Natural killer cell (primary cell): ENCODE data around the gene ABHD5. TPM values are rescaled to one million over a fixed set of nuclear protein-coding genes. Genes with fewer than 3 reads are reported as not detected.

Source experiments
- ATAC-seq, 3 donors: fragments of 150-1000 bp in 2 of 3; fragments of 200-7000 bp in 1 of 3; cut with Tn5 transposase; 1 replicate in 1 of 3; 2 replicates in 2 of 3; pipeline ENCODE4 v1.10.0; 2021; ENCODE audit warnings: mild to moderate bottlenecking in 2 of 3, moderate library complexity in 2 of 3
- DNase-seq, 2 donors: peaks; one replicate each; pipeline versions ENCODE4 v3.0.0 to v3.0.0-alpha.2; 2013 to 2021; ENCODE audit warnings: mixed read lengths in 1 of 2
- H3K27ac ChIP-seq: one replicate; pipeline ENCODE4 v1.5.1; 2013; ENCODE audit warnings: mild to moderate bottlenecking, low read length
- H3K27me3 ChIP-seq: one replicate; pipeline ENCODE4 v1.6.1; 2013; ENCODE audit warnings: low read length; ENCODE audit not compliant: control insufficient read depth, insufficient read depth
- H3K36me3 ChIP-seq: one replicate; pipeline ENCODE4 v1.6.1; 2013; ENCODE audit warnings: low read length; ENCODE audit not compliant: control insufficient read depth, insufficient read depth
- H3K4me1 ChIP-seq: one replicate; pipeline ENCODE4 v1.6.1; 2013; ENCODE audit warnings: low read length; ENCODE audit not compliant: control insufficient read depth, insufficient read depth
- H3K4me3 ChIP-seq: one replicate; pipeline ENCODE4 v1.5.1; 2013; ENCODE audit warnings: low read length
- H3K9me3 ChIP-seq: one replicate; pipeline ENCODE4 v1.6.1; 2013; ENCODE audit warnings: low read length; ENCODE audit not compliant: control insufficient read depth, insufficient read depth
- H3K27ac Mint-ChIP-seq, 2 donors: one replicate each; pipeline ENCODE4 v1.8.0; 2022; ENCODE audit warnings: mild to moderate bottlenecking in 2 of 2, mixed read lengths in 2 of 2, moderate library complexity in 1 of 2
- H3K27me3 Mint-ChIP-seq, 2 donors: one replicate each; pipeline ENCODE4 v1.8.0; 2022; ENCODE audit warnings: low read depth in 2 of 2, mixed read lengths in 2 of 2
- H3K36me3 Mint-ChIP-seq: one replicate; pipeline ENCODE4 v1.8.0; 2022; ENCODE audit warnings: mixed read lengths
- H3K4me1 Mint-ChIP-seq, 2 donors: one replicate each; pipeline ENCODE4 v1.8.0; 2022; ENCODE audit warnings: mixed read lengths in 2 of 2
- H3K4me3 Mint-ChIP-seq: one replicate; pipeline ENCODE4 v1.8.0; 2022; ENCODE audit warnings: mild to moderate bottlenecking, moderate library complexity, mixed read lengths
- H3K9me3 Mint-ChIP-seq, 2 donors: one replicate each; pipeline ENCODE4 v1.8.0; 2022; ENCODE audit warnings: mixed read lengths in 2 of 2
- CTCF ChIP-seq: fragments of 200-600 bp; IDR thresholded peaks from one replicate; pipeline ENCODE4 v1.8.0; 2022; ENCODE audit warnings: antibody characterized with exemption
- WGBS: methylation state at CpG from one replicate; pipeline ENCODE4 v1.1.7; 2013; ENCODE audit warnings: missing lambda C conversion rate; ENCODE audit not compliant: insufficient coverage; 5-methylcytosine and 5-hydroxymethylcytosine counted together
- intact Hi-C: fragments of 100-400 bp; cut with micrococcal nuclease; formaldehyde crosslinking; loops from one replicate; pipeline ENCODE4 v1.14.2; 2022
- total RNA-seq, 4 donors: library from RNA; stranded (reverse); fragments of 120-200 nt in 1 of 4; gene quantifications; one replicate each; pipeline versions ENCODE4 v1.2.3 to v1.2.4, GENCODE V29; 2013 to 2022

Gene ABHD5
- total RNA-seq, 3 donors from 2014 or later (not counting 1 experiment from before 2014, with no cell fraction given) = 14.1 to 58.6 (median 16.6) TPM

DNA sequence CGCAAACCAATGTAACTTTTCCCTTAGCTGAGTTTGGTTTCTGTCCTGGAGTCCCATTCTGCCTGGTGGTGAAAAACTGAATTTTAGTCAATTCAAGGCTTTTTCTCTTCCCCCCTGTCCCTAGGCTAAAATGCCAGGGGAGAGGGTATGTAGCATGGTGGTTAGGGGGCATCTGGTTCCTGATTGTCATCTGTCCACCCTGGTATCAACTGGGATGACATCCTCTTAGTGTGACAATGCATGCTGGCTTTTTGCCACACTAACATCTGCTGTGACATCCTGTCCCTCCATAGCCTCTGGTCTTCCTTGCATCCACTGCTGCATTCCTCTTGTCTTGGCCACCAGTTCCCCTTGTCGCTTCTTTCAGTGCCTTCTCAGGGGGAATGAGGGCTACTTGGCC lies 73.7 kb downstream of the ABHD5 start:
- Histone ChIP-seq H3K4me1 (peaks cover 15% of the 10 kb centered on the region), H3K27ac (no peak overlapping the region), H3K36me3 (no peaks in the 10 kb centered on the region), H3K27me3 (peaks cover 3% of the 10 kb centered on the region), H3K4me3 (no peak overlapping the region), H3K9me3 (no peaks in the 10 kb centered on the region)
- Mint-ChIP-seq H3K4me3 (no peak overlapping the region), H3K9me3 (no peaks in the 10 kb centered on the region), H3K4me1 (peaks cover 14 to 17% of the 10 kb centered on the region in 2 donors), H3K27me3 (peaks cover 0 to 11% of the 10 kb centered on the region in 2 donors), H3K36me3 (no peaks in the 10 kb centered on the region), H3K27ac (no peak overlapping the region)
- 96% methylated on average over 2 of the region's 2 CpGs for WGBS
- no peak for ATAC-seq
- no peak for TF ChIP-seq CTCF
- intact Hi-C loops = no loop called here
- no peak for DNase-seq

GRCh38 chr3:43765521-43765971 lies 74.8 kb downstream of the ABHD5 start:
- intact Hi-C loops = no loop called here
- 86% methylated on average over 4 of the region's 4 CpGs for WGBS

DNA sequence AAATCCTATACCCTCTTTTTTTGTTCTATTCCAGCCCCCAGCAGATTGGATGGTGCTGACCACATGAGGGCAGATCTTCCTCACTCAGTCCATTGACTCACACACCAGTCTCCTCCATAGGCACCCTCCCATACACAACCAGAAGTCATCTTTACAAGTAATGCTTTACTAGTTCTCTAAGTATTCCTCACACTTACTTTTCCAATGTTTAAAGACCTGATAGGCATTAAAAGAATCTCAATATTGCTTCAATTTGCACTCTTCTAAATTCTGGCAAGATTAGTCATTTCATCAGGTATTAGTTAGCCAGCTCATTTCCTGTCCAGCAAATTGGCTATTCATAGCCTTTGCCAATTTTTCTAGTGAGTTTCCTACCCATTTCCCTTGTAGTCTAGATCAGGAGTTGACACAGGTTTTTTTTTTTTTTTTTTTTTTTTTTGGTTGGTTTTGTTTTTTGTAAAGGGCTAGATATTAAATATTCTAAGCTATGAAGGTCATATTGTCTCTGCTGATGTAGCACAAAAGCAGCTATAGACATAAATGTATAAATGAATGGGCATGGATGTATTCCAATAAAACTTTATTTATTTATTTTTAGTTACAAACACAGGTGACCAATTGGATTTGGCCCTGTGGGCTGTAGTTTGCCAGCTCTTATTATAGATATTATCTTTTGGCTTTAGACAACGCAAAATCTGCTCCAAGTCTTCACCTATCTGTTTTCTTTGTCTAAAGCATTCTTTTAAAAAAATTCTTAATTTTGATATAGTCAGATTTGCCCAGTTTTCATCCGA lies 76.1 kb downstream of the ABHD5 start:
- ATAC-seq (no peak), DNase-seq (no peak)
- Histone ChIP-seq H3K4me3 (no peak overlapping the region), H3K27me3 (peaks cover 3% of the 10 kb centered on the region), H3K36me3 (no peaks in the 10 kb centered on the region), H3K9me3 (no peaks in the 10 kb centered on the region), H3K4me1 (peaks cover 33% of the 10 kb centered on the region), H3K27ac (no peak overlapping the region)
- Mint-ChIP-seq H3K4me3 (no peak overlapping the region), H3K36me3 (no peaks in the 10 kb centered on the region), H3K9me3 (no peaks in the 10 kb centered on the region), H3K27me3 (peaks cover 0 to 11% of the 10 kb centered on the region in 2 donors), H3K27ac (no peak overlapping the region), H3K4me1 (peaks cover 32 to 38% of the 10 kb centered on the region in 2 donors)
- TF ChIP-seq CTCF = no peak
- WGBS = no CpG with 5 or more reads among the region's 2 CpGs
- intact Hi-C loops = no loop called here

More at GRCh38 chr3:43765521-43765971, 74.8 kb downstream of the ABHD5 start:
- Histone ChIP-seq H3K4me1 (peaks cover 26% of the 10 kb centered on the region), H3K4me3 (no peak overlapping the region), H3K36me3 (no peaks in the 10 kb centered on the region), H3K9me3 (no peaks in the 10 kb centered on the region), H3K27me3 (peaks cover 3% of the 10 kb centered on the region), H3K27ac (no peak overlapping the region)
- H3K4me1 Mint-ChIP-seq = peaks cover 25 to 28% of the 10 kb centered on the region in 2 donors
- ATAC-seq = no peak
- H3K27ac Mint-ChIP-seq = no peak overlapping the region
- H3K4me3 Mint-ChIP-seq = no peak overlapping the region
- no peak for DNase-seq
- H3K9me3 Mint-ChIP-seq = no peaks in the 10 kb centered on the region
- peaks cover 0 to 11% of the 10 kb centered on the region in 2 donors for H3K27me3 Mint-ChIP-seq
- H3K36me3 Mint-ChIP-seq = no peaks in the 10 kb centered on the region
- no peak for TF ChIP-seq CTCF
